ENCODE results near the gene M1AP.

The M1AP gene

GRCh38 chr2:74530239-74531187 is 117.6 kb downstream of the M1AP start:
- intact Hi-C loops (cut with DNase I) = loop anchor here (10.0 kb wide), 1 partner anchor 124 kb away; the partner anchor contains the start of gene SEMA4F
- DNase-seq = peak in 8 of 10 donors; percentile 33 to 93 (median 51)

GRCh38 chr2:74529357-74530238 is 118.5 kb downstream of the M1AP start, which contains the start of the genes AUP1 and HTRA2:
Gene AUP1, minus strand, starts transcription at chr2:74529706. Its CDS starts 77 bp downstream, at chr2:74529629.
Gene HTRA2, plus strand, starts transcription at chr2:74529933. Its CDS starts 74 bp downstream, at chr2:74530007.
- intact Hi-C loops (cut with DNase I) = loop anchor here (1.0 to 10.0 kb wide), 4 partner anchors 21 to 125 kb away; partner anchors contain the start of genes SEMA4F and TTC31
- peak; percentile 97 to 100 (median 98) for DNase-seq

- DNase-seq = peak in 1 of 10 donors; percentile 81
- intact Hi-C loops (cut with DNase I) = loop anchor here (1.0 to 2.0 kb wide), 3 partner anchors 20 to 58 kb away; partner anchors contain the start of gene TTC31
Measured at GRCh38 chr2:74528600-74529356, 119.4 kb downstream of the M1AP start.

- intact Hi-C loops (cut with DNase I) = loop anchor here (2.0 kb wide), 1 partner anchor 59 kb away; no protein-coding TSS in a partner anchor
- no peak for DNase-seq
Measured at GRCh38 chr2:74527741-74528140, 120.4 kb downstream of the M1AP start.

GRCh38 chr2:74526649-74527230 is 121.4 kb downstream of the M1AP start:
- no peak for DNase-seq
- intact Hi-C loops (cut with DNase I) = no loop called here

- peak in 1 of 10 donors; percentile 79 for DNase-seq
- intact Hi-C loops (cut with DNase I) = no loop called here
Measured at GRCh38 chr2:74525717-74526648, 122.1 kb downstream of the M1AP start, which contains the start of gene DQX1. Gene DQX1, minus strand, starts transcription at chr2:74526231. Its CDS starts 502 bp downstream, at chr2:74525729.

GRCh38 chr2:74524955-74525716 is 123.0 kb downstream of the M1AP start:
- DNase-seq = peak in 1 of 10 donors; percentile 51
- intact Hi-C loops (cut with DNase I) = no loop called here

GRCh38 chr2:74524005-74524404 is 124.1 kb downstream of the M1AP start:
- intact Hi-C loops (cut with DNase I) = no loop called here
- no peak for DNase-seq

GRCh38 chr2:74522516-74522915 is 125.6 kb downstream of the M1AP start:
- no peak for DNase-seq
- intact Hi-C loops (cut with DNase I) = no loop called here

- intact Hi-C loops (cut with DNase I) = no loop called here
- DNase-seq = no peak
Measured at GRCh38 chr2:74516650-74517049, 131.5 kb downstream of the M1AP start.

- intact Hi-C loops (cut with DNase I) = no loop called here
- DNase-seq = peak in 6 of 10 donors; percentile 27 to 92 (median 68)
Measured at GRCh38 chr2:74515981-74516633, 132.0 kb downstream of the M1AP start.

- peak in 2 of 10 donors; percentile 53 to 59 for DNase-seq
- intact Hi-C loops (cut with DNase I) = no loop called here
Measured at GRCh38 chr2:74515271-74515980, 132.7 kb downstream of the M1AP start.

- intact Hi-C loops (cut with DNase I) = no loop called here
- peak in 1 of 10 donors; percentile 73 for DNase-seq
Measured at GRCh38 chr2:74514368-74515270, 133.5 kb downstream of the M1AP start, which contains the start of gene TLX2. Gene TLX2, plus strand, starts transcription at chr2:74514450. Its CDS starts 357 bp downstream, at chr2:74514807.

GRCh38 chr2:74513605-74514367 is 134.3 kb downstream of the M1AP start:
- intact Hi-C loops (cut with DNase I) = no loop called here
- DNase-seq = peak in 1 of 10 donors; percentile 72
